ENCODE data around the gene GADD45GIP1. TPM values are rescaled to one million over a fixed set of nuclear protein-coding genes. Genes with fewer than 3 reads are reported as not detected.

GADD45GIP1 gene
- total RNA-seq, 2 donors from 2014 or later, result 29.9 to 58.7 TPM

DNA sequence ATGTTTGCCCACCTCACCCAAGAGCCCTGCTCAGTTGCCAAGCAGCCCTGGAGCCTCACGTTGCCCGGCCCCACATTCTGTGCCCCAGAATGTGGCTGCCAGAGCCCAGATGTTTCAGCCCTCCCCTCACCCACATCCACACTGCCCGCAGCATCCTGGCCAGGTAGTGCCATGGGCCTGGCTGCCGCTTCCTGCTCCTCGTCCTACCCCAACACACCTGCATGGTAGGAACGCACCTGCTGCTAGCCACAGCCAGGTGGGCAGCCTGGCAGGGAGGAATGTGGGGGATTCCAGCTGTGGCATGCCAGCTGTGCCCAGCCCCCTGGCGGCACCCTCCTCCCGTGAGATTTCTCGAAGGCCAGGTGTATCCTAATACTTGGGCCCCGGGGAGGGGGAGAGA, 30.8 kb upstream of the GADD45GIP1 start:
- intact Hi-C loops (cut with DNase I), result no loop called here

DNA sequence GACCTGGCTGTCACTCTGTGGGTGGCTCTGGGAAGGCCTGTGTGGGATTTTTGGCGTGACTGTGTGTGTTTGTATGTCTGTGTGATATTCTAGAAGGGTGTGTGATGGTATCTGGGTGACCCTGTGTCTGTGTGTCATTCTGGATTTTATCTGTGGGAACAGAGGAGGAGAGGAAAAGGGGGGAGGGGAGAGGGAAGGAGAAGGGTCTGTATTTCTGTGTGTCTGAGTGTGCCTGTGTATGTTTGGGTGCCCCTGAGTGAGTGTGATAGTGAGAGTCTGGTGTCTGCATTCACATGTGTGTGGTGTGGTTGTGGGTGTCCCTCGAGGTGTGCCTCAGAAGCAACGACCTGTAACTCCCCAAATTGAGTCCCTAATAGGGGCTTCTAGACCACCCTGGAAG, 30.2 kb upstream of the GADD45GIP1 start:
- Histone ChIP-seq H3K4me3 (no peak overlapping the region), H3K27ac (no peak overlapping the region), H3K4me1 (replicated peaks) (no peaks in the 10 kb centered on the region), H3K36me3 (no peaks in the 10 kb centered on the region), H3K9me3 (no peaks in the 10 kb centered on the region), H3K27me3 (replicated peaks; ENCODE audit: insufficient read depth) (no peaks in the 10 kb centered on the region)
- TF ChIP-seq POLR2AphosphoS5 (IDR thresholded peaks at IDR 0.05), result no peak
- TF ChIP-seq, protein P1, sequence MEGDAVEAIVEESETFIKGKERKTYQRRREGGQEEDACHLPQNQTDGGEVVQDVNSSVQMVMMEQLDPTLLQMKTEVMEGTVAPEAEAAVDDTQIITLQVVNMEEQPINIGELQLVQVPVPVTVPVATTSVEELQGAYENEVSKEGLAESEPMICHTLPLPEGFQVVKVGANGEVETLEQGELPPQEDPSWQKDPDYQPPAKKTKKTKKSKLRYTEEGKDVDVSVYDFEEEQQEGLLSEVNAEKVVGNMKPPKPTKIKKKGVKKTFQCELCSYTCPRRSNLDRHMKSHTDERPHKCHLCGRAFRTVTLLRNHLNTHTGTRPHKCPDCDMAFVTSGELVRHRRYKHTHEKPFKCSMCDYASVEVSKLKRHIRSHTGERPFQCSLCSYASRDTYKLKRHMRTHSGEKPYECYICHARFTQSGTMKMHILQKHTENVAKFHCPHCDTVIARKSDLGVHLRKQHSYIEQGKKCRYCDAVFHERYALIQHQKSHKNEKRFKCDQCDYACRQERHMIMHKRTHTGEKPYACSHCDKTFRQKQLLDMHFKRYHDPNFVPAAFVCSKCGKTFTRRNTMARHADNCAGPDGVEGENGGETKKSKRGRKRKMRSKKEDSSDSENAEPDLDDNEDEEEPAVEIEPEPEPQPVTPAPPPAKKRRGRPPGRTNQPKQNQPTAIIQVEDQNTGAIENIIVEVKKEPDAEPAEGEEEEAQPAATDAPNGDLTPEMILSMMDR (IDR thresholded peaks at IDR 0.05), result no peak
- TF ChIP-seq POLR2A (IDR thresholded peaks at IDR 0.05), result no peak
- intact Hi-C loops (cut with DNase I), result no loop called here
- 76% methylated on average over 3 of the region's 3 CpGs for WGBS
- no peak for DNase-seq (ENCODE audit: low spot score)

More for the DNA sequence above, 30.8 kb upstream of the GADD45GIP1 start:
- Histone ChIP-seq H3K27ac (no peak overlapping the region), H3K4me1 (replicated peaks) (no peaks in the 10 kb centered on the region), H3K36me3 (no peaks in the 10 kb centered on the region), H3K27me3 (replicated peaks; ENCODE audit: insufficient read depth) (no peaks in the 10 kb centered on the region), H3K4me3 (no peak overlapping the region), H3K9me3 (no peaks in the 10 kb centered on the region)
- no peak for TF ChIP-seq POLR2AphosphoS5 (IDR thresholded peaks at IDR 0.05)
- TF ChIP-seq, protein P1 (IDR thresholded peaks at IDR 0.05), result peak in 1 of 4 experiments; percentile 18
- TF ChIP-seq POLR2A (IDR thresholded peaks at IDR 0.05), result no peak
- 59% methylated on average over 10 of the region's 10 CpGs for WGBS
- no peak for DNase-seq (ENCODE audit: low spot score)

DNA sequence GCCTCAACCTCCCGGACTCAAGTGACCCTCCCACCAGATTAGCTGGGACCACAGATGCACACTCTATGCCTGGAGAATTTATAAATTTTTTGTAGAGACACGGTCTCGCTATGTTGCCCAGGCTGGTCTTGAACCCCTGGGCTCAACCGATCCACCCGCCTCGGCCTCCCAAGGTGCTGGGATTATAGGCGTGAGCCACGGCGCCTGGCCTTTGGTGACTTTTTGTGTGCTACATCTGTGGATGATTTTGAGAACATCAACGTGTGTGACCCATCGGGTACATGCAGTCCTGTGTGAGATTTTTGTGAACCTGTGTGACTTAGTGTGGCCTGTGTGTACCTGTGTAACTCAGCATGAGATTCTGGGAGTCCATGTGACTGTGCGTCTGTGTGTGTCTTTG, 29.7 kb upstream of the GADD45GIP1 start:
- Histone ChIP-seq H3K27ac (no peak overlapping the region), H3K4me1 (replicated peaks) (no peaks in the 10 kb centered on the region), H3K9me3 (no peaks in the 10 kb centered on the region), H3K4me3 (no peak overlapping the region), H3K36me3 (no peaks in the 10 kb centered on the region), H3K27me3 (replicated peaks; ENCODE audit: insufficient read depth) (no peaks in the 10 kb centered on the region)
- intact Hi-C loops (cut with DNase I), result no loop called here
- no peak for TF ChIP-seq POLR2AphosphoS5 (IDR thresholded peaks at IDR 0.05)
- TF ChIP-seq, protein P1 (IDR thresholded peaks at IDR 0.05), result no peak
- no peak for TF ChIP-seq POLR2A (IDR thresholded peaks at IDR 0.05)
- DNase-seq (ENCODE audit: low spot score), result no peak
- WGBS, result 92% methylated on average over 12 of the region's 12 CpGs

DNA sequence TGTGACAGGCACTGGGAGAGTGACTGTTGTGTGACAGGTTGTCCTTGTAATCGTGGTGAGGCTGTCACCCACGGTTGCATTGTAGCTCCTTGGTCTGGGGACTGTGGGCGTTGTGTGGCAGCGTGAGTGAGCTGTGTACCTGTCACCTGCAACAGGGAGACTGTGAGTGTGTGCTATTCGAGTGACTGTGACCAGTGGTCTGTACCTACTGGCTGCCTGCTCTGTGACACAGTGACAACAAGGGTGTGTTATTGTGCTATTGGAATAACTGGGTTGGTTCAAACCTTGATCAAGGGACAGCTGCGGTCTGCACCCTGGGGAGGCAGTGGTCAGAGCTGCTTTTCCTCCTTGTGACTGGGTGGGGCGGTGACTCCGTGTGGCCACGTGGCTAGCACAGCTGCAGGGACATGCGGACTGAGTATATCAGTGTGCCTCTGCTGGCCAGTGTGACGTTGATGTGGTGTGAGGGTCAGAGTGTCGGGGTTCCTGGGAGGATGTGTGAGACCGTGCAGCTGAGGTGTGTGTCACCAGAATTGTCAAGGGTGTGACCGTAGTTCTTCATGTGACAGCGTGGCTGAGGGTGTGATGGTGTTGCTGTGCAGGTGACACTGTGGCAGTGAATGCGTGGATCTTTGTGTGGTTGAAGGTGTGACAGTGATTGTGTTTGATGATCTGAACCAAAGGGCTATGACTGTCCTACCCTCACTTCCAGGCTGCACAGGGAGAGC, 28.2 kb upstream of the GADD45GIP1 start:
- peak overlapping the region; percentile 48 to 70 for H3K27ac ChIP-seq
- H3K4me3 ChIP-seq, result no peak overlapping the region
- no peaks in the 10 kb centered on the region for H3K9me3 ChIP-seq
- no peaks in the 10 kb centered on the region for H3K27me3 ChIP-seq (replicated peaks; ENCODE audit: insufficient read depth)
- no peaks in the 10 kb centered on the region for H3K4me1 ChIP-seq (replicated peaks)
- no peak for DNase-seq (ENCODE audit: low spot score)
- TF ChIP-seq POLR2A (IDR thresholded peaks at IDR 0.05) (no peak), POLR2AphosphoS5 (IDR thresholded peaks at IDR 0.05) (peak; percentile 64)
- TF ChIP-seq, protein P1 (IDR thresholded peaks at IDR 0.05), result peak in 1 of 4 experiments; percentile 14
- intact Hi-C loops (cut with DNase I), result no loop called here
- WGBS, result 58% methylated on average over 16 of the region's 16 CpGs
- no peaks in the 10 kb centered on the region for H3K36me3 ChIP-seq

DNA sequence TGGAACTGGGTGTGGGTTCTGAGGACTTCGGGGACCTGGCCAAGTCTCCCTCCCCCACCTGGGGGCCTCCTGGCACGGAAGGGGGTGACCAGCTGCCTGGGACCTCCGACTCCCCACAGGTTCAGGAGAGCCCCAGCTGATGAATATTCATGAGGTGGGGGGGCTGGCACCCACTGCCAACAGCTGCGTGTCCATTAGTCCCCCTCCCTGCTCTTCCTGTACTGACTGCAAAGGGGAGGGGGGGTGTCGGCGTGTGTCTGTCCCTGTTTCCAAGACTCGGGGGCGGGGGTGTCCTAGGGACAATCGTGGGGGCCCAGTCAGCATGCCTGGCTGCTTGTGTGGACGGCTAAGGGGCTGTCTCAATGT, 27.6 kb upstream of the GADD45GIP1 start:
- Histone ChIP-seq H3K36me3 (no peaks in the 10 kb centered on the region), H3K4me3 (no peak overlapping the region), H3K27me3 (replicated peaks; ENCODE audit: insufficient read depth) (no peaks in the 10 kb centered on the region), H3K4me1 (replicated peaks) (no peaks in the 10 kb centered on the region), H3K9me3 (no peaks in the 10 kb centered on the region), H3K27ac (peak overlapping the region; percentile 48 to 70)
- WGBS, result 33% methylated on average over 6 of the region's 10 CpGs
- no peak for DNase-seq (ENCODE audit: low spot score)
- intact Hi-C loops (cut with DNase I), result no loop called here
- TF ChIP-seq, protein P1 (IDR thresholded peaks at IDR 0.05), result no peak
- TF ChIP-seq POLR2AphosphoS5 (IDR thresholded peaks at IDR 0.05) (no peak), POLR2A (IDR thresholded peaks at IDR 0.05) (no peak)
